IgD-negative memory B cell (primary cell): ENCODE data around the gene NFKB1. TPM values are rescaled to one million over a fixed set of nuclear protein-coding genes. Genes with fewer than 3 reads are reported as not detected.
"Not testable (repeated sequence)": the region's sequence is repeated elsewhere in the genome, so short reads cannot be mapped to it uniquely, and the experiment has no call there.

Experiments
- H3K27ac Mint-ChIP-seq, 3 donors: one replicate each; pipeline ENCODE4 v1.8.0; 2020 to 2022; ENCODE audit warnings: mild to moderate bottlenecking in 3 of 3, mixed read lengths in 3 of 3, moderate library complexity in 1 of 3
- H3K27me3 Mint-ChIP-seq: one replicate; pipeline ENCODE4 v1.8.0; 2021; ENCODE audit warnings: mixed read lengths
- H3K36me3 Mint-ChIP-seq: one replicate; pipeline ENCODE4 v1.8.0; 2020; ENCODE audit warnings: mild to moderate bottlenecking, mixed read lengths
- H3K4me1 Mint-ChIP-seq, 3 donors: one replicate each; pipeline ENCODE4 v1.8.0; 2020 to 2022; ENCODE audit warnings: mixed read lengths in 3 of 3, mild to moderate bottlenecking in 1 of 3
- H3K4me3 Mint-ChIP-seq, 4 donors: one replicate each; pipeline ENCODE4 v1.8.0; 2020 to 2022; ENCODE audit warnings: mild to moderate bottlenecking in 4 of 4, mixed read lengths in 4 of 4, moderate library complexity in 3 of 4
- H3K9me3 Mint-ChIP-seq, 3 donors: one replicate each; pipeline ENCODE4 v1.8.0; 2020 to 2021; ENCODE audit warnings: mixed read lengths in 3 of 3, mild to moderate bottlenecking in 1 of 3
- polyA plus RNA-seq: library from polyadenylated mRNA; unstranded; fragments of 300-500 nt; fragmentation: Illumina TruSeq; gene quantifications from one replicate; pipeline ENCODE4 v1.2.3, GENCODE V29; 2021

NFKB1 gene
- polyA plus RNA-seq, 1 donor from 2014 or later, result 10.4 TPM

DNA sequence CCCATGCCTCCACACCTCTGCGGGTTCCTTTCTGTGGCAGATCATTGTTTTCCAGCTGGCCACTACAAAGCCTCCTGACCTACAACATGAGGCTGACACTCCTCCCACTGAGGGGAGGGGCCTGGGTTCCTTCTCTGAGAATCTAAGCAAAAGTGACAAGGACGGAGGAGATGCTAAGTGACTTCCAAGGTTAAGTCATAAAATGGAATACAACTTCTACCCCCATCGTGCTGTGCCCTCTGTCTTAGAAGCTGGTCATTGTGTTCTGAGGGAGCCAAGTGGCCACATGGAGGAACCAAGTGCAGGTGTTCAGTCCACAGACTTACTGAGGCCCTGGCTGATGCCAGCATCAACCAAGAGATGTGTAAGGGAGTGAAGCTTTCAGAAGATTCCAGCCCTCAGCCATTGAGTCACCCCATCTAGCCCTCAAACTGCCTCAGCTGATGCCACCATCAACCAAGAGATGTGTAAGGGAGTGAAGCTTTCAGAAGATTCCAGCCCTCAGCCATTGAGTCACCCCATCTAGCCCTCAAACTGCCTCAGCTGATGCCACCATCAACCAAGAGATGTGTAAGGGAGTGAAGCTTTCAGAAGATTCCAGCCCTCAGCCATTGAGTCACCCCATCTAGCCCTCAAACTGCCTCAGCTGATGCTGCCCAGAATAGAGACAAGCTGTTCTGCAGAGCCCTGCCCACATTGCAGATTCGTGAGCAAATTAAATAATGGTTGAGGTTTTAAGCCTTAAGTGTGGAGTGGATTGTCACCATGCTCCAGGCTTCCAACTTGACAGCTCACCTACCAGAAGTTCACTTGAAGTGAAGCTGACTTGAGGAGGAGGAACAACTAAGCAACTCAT lies 118.8 kb downstream of the NFKB1 start:
- H3K4me1 Mint-ChIP-seq, H3K27me3 Mint-ChIP-seq, H3K36me3 Mint-ChIP-seq, H3K27ac Mint-ChIP-seq, H3K9me3 Mint-ChIP-seq: not testable (repeated sequence)
- peak overlapping the region in 1 of 4 donors; percentile 16 for H3K4me3 Mint-ChIP-seq

DNA sequence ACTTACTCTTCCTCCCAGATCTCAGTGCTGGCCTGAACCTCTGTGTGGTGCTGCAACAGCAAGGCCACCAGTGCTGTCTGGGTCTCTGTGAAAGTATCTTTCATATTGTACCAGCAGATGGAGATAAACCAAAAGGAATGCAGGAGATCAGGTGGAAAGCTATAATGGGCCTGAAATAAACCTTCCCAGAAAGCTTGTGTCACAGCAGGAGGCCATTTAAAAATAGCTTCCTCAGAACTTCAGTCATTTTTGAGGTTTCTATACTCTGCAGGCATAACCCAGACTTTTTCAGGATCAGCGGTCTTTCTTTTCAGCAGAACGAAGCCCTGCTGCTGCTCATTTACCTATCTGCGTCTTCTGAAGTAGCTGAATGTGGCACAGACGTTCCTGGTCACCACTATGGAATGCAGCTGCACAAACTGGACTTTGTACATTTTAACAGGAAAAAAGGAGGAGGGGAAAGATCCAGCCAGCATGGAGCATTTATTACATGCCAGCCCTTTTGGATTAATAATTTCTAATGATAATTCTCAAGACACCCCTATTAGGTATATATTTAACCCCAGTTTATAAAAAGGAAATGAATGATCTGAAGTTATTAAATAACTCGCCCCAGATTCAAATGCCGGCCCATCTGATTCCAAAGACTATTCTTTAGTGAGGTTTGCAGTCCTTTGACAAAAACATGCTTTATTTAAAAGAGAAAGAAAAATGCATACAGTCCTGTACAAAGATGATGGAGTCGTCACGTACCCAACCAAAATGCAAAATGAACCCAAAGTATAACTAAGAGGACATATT lies 119.7 kb downstream of the NFKB1 start:
- peaks cover 4 to 13% (median 5%) of the 10 kb centered on the region in 3 donors for H3K4me1 Mint-ChIP-seq

GRCh38 chr4:102623622-102624021 lies 122.5 kb downstream of the NFKB1 start:
- Mint-ChIP-seq H3K9me3 (no peaks in the 10 kb centered on the region), H3K36me3 (no peaks in the 10 kb centered on the region), H3K4me3 (no peak overlapping the region), H3K27ac (no peak overlapping the region), H3K4me1 (peaks cover 2 to 11% (median 5%) of the 10 kb centered on the region in 3 donors), H3K27me3 (no peaks in the 10 kb centered on the region)

More for the DNA sequence above, 119.7 kb downstream of the NFKB1 start:
- H3K27me3 Mint-ChIP-seq, result no peaks in the 10 kb centered on the region
- H3K36me3 Mint-ChIP-seq, result no peaks in the 10 kb centered on the region
- H3K27ac Mint-ChIP-seq, result no peak overlapping the region
- H3K9me3 Mint-ChIP-seq, result peaks cover 0 to 1% (median 0%) of the 10 kb centered on the region in 3 donors
- H3K4me3 Mint-ChIP-seq, result no peak overlapping the region

- Mint-ChIP-seq H3K27ac (no peak overlapping the region), H3K9me3 (no peaks in the 10 kb centered on the region), H3K4me1 (peaks cover 0 to 10% (median 2%) of the 10 kb centered on the region in 3 donors), H3K4me3 (no peak overlapping the region), H3K27me3 (no peaks in the 10 kb centered on the region), H3K36me3 (no peaks in the 10 kb centered on the region)
Observed at GRCh38 chr4:102624505-102624904, 123.3 kb downstream of the NFKB1 start.

GRCh38 chr4:102625232-102625930 lies 124.2 kb downstream of the NFKB1 start:
- Mint-ChIP-seq H3K27ac (peak overlapping the region in 1 of 3 donors; percentile 79), H3K27me3 (no peaks in the 10 kb centered on the region), H3K9me3 (no peaks in the 10 kb centered on the region), H3K4me1 (peaks cover 0 to 8% (median 2%) of the 10 kb centered on the region in 3 donors), H3K36me3 (no peaks in the 10 kb centered on the region), H3K4me3 (no peak overlapping the region)

- Mint-ChIP-seq H3K9me3 (no peaks in the 10 kb centered on the region), H3K4me1 (peaks cover 0 to 5% (median 0%) of the 10 kb centered on the region in 3 donors), H3K27me3 (no peaks in the 10 kb centered on the region), H3K4me3 (no peak overlapping the region), H3K36me3 (no peaks in the 10 kb centered on the region), H3K27ac (no peak overlapping the region)
Observed at GRCh38 chr4:102627831-102628523, 126.8 kb downstream of the NFKB1 start.

GRCh38 chr4:102629673-102630072 lies 128.5 kb downstream of the NFKB1 start:
- no peaks in the 10 kb centered on the region for H3K36me3 Mint-ChIP-seq
- H3K4me1 Mint-ChIP-seq, result peaks cover 0 to 5% (median 0%) of the 10 kb centered on the region in 3 donors
- no peaks in the 10 kb centered on the region for H3K9me3 Mint-ChIP-seq
- H3K27me3 Mint-ChIP-seq, result no peaks in the 10 kb centered on the region
- peak overlapping the region in 1 of 3 donors; percentile 47 for H3K27ac Mint-ChIP-seq
- H3K4me3 Mint-ChIP-seq, result no peak overlapping the region

GRCh38 chr4:102631616-102632015 lies 130.5 kb downstream of the NFKB1 start:
- Mint-ChIP-seq H3K9me3 (no peaks in the 10 kb centered on the region), H3K4me3 (peak overlapping the region in 1 of 4 donors; percentile 23), H3K4me1 (no peaks in the 10 kb centered on the region), H3K27ac (peak overlapping the region in 2 of 3 donors; percentile 19 to 59), H3K36me3 (peaks cover 3% of the 10 kb centered on the region), H3K27me3 (no peaks in the 10 kb centered on the region)

DNA sequence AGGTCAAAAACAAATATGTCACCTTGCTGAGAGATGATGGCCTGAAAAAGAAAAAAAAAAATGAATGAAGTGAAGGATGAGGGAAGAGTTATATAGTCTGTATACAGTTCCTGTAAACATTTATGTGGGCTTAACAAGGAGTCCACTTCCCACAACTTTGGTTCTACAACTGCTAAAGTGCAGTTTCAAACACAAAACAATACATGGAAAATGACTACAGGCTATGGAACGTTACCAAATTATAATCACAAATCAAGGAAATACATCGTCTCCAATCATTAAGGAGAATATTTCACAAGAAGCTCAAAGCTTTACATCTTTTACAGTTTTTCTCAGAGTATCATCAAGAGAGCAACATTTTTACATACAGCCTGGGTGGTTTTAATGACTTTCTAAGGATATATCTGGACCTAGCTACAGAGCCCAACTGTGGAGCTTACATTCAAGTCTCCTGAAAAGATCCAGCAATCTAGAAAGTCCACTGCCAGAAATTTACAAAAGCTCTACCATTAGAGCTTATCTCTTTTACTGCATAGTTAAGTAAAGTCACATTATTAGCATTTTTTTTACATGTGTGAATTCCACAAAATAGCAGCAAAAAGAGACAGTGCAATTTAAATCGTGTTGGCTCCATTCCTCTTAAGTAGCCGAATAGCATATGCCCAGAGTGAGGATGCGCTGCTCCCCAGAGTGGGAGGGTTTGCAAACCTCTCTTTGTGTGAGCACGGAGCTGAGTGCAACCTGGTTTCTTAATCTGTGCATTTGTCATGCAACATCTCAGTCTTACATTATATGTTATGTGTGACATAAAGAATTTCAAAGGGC lies 131.3 kb downstream of the NFKB1 start:
- H3K27ac Mint-ChIP-seq, result peak overlapping the region in 1 of 3 donors; percentile 59
- no peaks in the 10 kb centered on the region for H3K9me3 Mint-ChIP-seq
- no peak overlapping the region for H3K4me3 Mint-ChIP-seq
- H3K27me3 Mint-ChIP-seq, result no peaks in the 10 kb centered on the region
- no peaks in the 10 kb centered on the region for H3K4me1 Mint-ChIP-seq
- H3K36me3 Mint-ChIP-seq, result peaks cover 3% of the 10 kb centered on the region

DNA sequence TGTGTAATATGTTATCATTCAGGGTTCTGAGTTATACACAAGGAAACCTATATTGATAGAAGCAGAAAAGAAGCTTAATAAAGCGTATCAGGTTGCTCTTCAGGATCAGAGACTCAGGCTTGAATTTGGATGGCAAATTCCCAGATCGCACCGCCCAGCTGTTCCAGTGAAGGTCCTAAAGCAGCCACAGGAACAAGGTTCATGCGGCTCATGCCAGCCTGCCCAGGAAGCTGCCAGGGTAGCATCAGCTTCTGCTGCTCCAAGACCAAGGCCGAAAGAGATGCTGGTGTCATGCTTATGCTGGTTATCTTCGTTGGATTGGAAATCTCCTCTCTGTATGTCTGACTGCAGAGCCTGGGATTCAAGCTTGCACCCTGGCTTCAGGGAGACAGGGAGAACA lies 131.9 kb downstream of the NFKB1 start:
- no peak overlapping the region for H3K27ac Mint-ChIP-seq
- H3K4me3 Mint-ChIP-seq, result no peak overlapping the region
- no peaks in the 10 kb centered on the region for H3K27me3 Mint-ChIP-seq
- peaks cover 3% of the 10 kb centered on the region for H3K36me3 Mint-ChIP-seq
- H3K9me3 Mint-ChIP-seq, result no peaks in the 10 kb centered on the region
- no peaks in the 10 kb centered on the region for H3K4me1 Mint-ChIP-seq

- H3K36me3 Mint-ChIP-seq, result peaks cover 7% of the 10 kb centered on the region
- no peaks in the 10 kb centered on the region for H3K4me1 Mint-ChIP-seq
- no peaks in the 10 kb centered on the region for H3K9me3 Mint-ChIP-seq
- H3K27me3 Mint-ChIP-seq, result no peaks in the 10 kb centered on the region
- H3K4me3 Mint-ChIP-seq, result no peak overlapping the region
- no peak overlapping the region for H3K27ac Mint-ChIP-seq
Observed at GRCh38 chr4:102637391-102637790, 136.2 kb downstream of the NFKB1 start.

- H3K4me3 Mint-ChIP-seq, result no peak overlapping the region
Observed at GRCh38 chr4:102638621-102639020, 137.5 kb downstream of the NFKB1 start.

GRCh38 chr4:102639598-102639997 lies 138.4 kb downstream of the NFKB1 start:
- no peaks in the 10 kb centered on the region for H3K4me1 Mint-ChIP-seq
- peaks cover 7% of the 10 kb centered on the region for H3K36me3 Mint-ChIP-seq
- no peaks in the 10 kb centered on the region for H3K27me3 Mint-ChIP-seq
- no peak overlapping the region for H3K4me3 Mint-ChIP-seq
- no peak overlapping the region for H3K27ac Mint-ChIP-seq
- no peaks in the 10 kb centered on the region for H3K9me3 Mint-ChIP-seq

More at GRCh38 chr4:102638621-102639020, 137.5 kb downstream of the NFKB1 start:
- Mint-ChIP-seq H3K27me3 (no peaks in the 10 kb centered on the region), H3K27ac (no peak overlapping the region), H3K36me3 (peaks cover 7% of the 10 kb centered on the region), H3K4me1 (no peaks in the 10 kb centered on the region), H3K9me3 (no peaks in the 10 kb centered on the region)

DNA sequence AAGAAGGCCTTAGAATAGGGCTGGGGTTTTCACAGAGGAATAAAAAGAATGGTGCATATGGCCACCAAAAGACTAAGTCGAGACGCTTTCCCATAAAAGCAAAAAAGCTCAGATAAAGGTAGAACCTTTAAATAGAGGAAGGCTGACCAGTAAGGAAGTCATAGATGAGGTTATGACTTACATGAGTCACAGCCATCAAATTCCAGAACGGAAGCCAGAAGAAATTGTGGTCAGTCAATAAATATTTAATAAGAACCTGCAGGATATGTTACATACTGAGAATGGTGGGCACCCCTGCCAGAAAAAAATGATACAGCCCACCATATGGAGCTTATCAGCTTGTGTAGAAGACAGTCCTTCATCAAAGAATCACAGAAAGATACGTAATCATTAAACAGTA lies 139.5 kb downstream of the NFKB1 start:
- Mint-ChIP-seq H3K4me1 (no peaks in the 10 kb centered on the region), H3K27ac (no peak overlapping the region), H3K36me3 (peaks cover 6% of the 10 kb centered on the region), H3K4me3 (no peak overlapping the region), H3K9me3 (no peaks in the 10 kb centered on the region), H3K27me3 (no peaks in the 10 kb centered on the region)
